ENCODE data around the gene ATOH8.

Gene ATOH8

DNA sequence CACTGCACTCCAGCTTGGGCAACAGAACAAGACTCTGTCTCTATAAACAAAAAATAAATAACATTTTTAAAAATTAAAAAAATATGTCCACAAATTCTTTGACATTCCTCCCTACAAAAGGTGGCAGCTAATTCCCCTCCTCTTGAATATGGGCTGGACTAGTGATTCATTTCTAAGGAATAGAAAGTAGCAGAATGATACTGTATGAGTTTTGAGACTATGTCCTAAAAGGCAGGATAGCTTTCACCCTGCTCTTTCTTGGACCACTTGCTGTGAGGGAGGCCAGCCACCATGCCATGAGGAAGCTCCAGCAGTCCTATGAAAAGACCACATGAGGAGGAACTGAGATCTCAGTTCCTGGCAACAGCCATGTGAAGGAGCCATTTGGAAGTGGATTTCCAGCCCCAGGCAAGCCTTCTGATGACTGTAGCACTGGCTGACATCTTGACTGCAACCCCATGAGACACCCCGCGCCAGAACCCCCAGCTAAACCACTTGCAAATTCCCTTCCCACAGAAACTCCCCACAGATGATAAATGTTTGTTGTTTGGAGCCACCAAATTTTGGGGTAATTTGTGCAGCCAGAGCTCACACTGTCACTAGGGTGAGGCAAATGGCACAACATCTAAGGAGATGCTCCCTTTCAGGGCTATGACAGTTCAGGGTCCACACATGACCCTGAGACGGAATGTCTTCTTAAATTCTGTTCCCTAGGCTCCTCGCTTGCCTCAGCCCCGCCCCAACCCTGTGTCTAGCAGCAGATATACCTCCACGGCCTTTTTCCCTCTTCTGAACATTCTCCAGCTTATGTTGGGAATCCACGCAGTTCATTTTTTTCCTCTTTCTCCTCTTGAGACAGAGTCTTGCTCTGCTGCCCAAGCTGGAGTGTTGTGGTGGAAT, 17.1 kb upstream of the ATOH8 start:
- DNase-seq (ENCODE audit: low read depth): no peak

GRCh38 chr2:85737481-85737880, 16.3 kb upstream of the ATOH8 start:
- DNase-seq (ENCODE audit: low read depth): no peak

DNA sequence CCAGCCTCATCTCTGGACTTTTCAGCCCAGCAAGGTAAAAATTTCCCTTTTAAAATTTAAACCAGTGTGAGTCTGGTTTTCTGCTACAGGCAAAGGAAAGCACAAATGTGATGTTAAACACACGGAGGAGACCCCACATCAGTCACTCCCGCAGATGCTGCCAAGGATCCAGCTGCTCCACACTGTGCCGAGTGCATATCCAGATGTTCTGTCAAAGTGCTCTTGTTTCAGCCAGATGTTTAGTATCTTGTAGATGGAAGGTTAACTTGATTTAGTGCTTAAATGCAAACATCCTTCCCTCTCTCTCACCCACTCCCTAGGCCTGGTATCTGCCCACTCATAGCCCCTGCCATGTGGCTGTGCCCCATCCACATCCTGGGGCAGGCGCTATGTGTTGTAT, 15.8 kb upstream of the ATOH8 start:
- no peak for DNase-seq (ENCODE audit: low read depth)

DNA sequence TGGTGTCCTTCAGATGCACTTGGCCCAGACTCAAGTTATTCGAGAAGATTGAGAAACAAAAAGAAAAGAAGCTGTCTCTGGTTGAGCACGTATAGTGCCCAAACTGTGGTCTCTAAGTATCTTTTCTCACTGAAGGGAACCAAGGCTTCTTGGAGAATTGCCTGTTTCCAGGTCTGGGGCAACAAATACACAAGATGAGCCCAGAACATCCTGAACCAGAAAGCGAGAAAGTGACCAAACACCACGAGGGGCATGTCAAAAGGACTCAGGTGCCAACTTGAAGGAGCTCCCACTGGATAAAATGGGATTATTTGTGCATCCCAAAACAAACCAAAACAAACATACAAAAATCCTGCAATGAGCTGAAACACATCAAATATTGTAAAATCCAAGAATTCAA, 13.6 kb upstream of the ATOH8 start:
- DNase-seq (ENCODE audit: low read depth): no peak

DNA sequence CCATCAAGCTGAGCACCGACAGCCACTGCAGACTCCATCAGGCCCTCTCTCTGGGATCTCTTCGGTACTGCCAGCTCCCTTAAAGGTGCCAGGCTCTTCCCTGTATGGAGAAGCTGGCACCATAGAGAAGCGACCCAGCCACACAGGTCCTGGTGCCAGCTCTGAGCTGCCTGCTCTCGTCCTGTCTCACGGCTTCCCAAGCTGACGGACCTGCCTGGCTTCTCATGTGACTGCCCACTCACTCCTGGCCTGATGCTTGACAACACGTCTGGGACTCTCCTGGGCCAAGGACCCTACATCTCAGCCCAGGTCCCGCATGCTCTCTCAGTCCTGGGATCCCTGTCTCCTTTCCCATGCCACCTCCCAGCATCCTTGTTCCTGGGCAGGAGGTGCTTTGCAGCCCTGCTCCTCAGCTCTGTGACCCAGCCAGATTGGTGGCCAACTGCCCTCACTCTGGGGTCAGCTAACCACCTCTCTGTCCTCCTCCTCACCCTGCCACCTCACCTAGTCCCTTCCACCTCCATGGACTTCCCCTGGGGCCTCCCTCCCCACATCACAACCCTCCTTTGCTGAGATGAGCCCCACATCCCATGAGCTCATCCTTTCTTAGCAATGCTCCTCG, 12.5 kb upstream of the ATOH8 start:
- no peak for DNase-seq (ENCODE audit: low read depth)

DNA sequence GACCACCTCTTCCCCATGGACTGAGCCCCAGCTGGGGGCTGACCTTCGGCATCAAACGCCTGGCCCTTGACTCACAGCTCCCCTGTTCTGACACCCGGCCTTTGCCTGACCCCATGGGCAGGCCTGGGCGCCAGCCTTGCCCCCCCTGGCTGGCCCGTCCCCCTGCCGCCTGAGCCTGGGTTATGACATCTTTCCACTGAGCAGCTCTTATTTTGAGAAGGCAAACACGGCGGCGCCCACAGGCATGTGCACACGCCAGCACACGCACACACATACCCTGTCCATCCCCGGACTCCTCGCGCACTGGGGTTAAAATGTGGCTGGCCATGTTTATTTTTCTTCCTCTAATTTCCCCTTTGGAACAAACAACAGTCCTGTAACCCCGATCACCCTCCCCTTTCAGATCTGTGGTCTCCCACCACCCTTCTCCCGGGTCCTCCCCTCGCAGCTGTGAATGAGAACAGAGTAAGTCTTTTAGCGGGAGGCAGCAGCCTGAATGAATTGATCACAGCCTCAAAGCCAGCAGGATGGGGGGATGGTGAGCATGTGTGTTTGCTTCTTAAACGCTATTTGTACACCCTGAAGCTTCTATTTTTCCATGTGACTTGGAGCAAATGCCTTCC, 11.8 kb upstream of the ATOH8 start:
- no peak for DNase-seq (ENCODE audit: low read depth)

- DNase-seq (ENCODE audit: low read depth): no peak
Measured at GRCh38 chr2:85743304-85743978, 10.3 kb upstream of the ATOH8 start.

- no peak for DNase-seq (ENCODE audit: low read depth)
Measured at GRCh38 chr2:85744055-85744454, 9.7 kb upstream of the ATOH8 start.

DNA sequence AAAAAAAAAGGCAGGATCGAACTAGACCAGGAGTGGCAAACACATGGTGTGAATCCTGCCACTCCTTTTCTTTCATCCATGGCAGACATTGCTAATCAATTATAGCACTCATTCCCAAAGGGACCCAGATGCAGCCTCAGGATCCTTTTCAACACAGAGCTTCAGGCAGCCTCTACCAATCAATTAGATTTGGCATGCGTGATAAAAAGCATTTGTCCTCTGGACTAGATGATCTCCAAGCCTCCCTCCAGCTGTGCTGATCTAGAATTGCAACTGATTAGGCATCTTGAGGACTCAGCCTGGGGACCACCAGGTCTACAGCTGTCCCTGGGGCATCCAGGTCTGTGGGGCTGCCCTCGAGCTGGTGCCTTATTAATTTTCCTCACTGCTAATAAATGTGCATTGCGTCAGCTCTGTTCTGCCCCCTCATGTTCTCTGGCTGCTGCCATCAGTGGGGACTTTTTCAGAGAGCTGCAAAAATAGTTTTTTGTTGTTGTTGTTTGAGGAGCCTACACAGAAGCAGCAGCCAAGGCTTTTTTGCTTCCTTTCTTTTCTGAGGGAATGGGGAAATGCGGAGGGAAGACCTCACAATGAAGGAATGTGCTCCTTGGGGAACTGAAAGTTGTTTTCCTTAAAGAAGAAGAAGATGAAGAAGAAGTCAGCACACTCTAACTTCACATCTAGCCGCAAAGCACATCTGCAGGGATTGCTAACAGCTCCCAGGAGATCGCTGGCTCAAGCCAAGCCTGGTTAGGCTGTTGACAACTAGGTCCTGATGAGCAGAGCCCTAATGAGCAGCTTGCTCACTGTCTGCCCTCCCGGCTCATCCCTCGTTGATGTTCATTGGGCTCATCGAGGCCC, 8.8 kb upstream of the ATOH8 start:
- no peak for DNase-seq (ENCODE audit: low read depth)

- no peak for DNase-seq (ENCODE audit: low read depth)
Measured at GRCh38 chr2:85745619-85746018, 8.2 kb upstream of the ATOH8 start.

- DNase-seq (ENCODE audit: low read depth): no peak
Measured at GRCh38 chr2:85746321-85747004, 7.3 kb upstream of the ATOH8 start.

DNA sequence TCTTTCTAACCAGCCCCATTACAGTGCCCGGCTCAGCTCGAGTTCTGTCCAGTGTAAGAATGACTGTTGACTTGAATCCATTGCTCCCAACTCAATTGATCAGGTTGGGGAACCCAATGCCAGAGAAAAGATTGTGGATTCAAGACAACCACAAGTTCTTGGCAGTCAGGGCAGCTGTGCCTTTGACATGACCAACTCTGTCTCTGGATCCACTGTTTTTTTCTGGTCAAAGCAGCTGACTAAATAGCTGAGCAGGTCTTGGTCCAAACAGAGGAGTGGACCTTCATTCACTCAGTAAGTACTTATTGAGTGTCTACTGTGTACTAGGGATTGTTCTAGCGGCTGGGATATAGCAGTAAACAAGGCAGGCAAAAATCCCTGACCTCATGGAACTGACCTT, 6.3 kb upstream of the ATOH8 start:
- no peak for DNase-seq (ENCODE audit: low read depth)

GRCh38 chr2:85748039-85748734, 5.6 kb upstream of the ATOH8 start:
- DNase-seq (ENCODE audit: low read depth): no peak

DNA sequence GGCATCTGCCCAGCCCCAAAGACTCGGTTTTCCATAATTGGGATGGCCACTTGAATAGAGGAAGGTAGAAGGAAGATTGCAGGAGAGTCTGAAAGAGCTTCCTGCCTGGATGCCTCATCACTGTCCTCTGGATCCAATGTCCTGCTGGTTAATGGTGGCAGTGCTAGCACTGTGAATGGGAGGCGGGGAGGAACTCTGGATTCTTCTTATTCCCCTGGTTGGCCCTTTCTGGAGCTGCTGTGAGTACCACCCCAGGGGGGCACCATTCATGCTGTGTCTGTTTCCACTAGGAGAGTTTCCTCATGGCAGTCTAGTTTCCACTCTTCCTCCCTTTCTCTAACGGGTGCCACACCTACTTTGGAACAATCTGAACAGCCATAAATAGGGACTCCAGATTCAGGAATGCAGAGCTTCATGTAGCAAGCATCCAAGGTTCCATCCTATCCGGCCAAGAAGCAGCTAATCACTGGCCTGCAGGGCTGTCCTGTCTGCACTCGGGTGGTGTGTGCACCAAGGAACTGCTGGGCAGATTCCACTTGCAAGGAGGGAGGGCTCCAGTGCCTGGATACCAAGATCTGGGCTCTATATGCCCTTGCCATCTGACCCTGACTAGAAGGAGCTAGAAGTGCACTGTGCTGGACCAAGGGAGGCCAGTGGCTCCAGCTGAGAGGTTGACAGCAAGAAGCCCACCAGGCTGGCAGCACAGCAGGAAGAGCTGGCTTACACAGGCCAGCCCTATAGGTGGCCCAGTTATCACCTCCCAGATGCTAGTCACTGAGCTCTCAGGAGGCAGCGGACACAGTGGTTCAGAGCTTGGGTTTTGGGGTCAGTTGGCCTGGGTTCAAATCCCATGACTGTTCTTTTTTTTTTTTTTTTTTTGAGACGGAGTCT, 4.6 kb upstream of the ATOH8 start:
- no peak for DNase-seq (ENCODE audit: low read depth)

DNA sequence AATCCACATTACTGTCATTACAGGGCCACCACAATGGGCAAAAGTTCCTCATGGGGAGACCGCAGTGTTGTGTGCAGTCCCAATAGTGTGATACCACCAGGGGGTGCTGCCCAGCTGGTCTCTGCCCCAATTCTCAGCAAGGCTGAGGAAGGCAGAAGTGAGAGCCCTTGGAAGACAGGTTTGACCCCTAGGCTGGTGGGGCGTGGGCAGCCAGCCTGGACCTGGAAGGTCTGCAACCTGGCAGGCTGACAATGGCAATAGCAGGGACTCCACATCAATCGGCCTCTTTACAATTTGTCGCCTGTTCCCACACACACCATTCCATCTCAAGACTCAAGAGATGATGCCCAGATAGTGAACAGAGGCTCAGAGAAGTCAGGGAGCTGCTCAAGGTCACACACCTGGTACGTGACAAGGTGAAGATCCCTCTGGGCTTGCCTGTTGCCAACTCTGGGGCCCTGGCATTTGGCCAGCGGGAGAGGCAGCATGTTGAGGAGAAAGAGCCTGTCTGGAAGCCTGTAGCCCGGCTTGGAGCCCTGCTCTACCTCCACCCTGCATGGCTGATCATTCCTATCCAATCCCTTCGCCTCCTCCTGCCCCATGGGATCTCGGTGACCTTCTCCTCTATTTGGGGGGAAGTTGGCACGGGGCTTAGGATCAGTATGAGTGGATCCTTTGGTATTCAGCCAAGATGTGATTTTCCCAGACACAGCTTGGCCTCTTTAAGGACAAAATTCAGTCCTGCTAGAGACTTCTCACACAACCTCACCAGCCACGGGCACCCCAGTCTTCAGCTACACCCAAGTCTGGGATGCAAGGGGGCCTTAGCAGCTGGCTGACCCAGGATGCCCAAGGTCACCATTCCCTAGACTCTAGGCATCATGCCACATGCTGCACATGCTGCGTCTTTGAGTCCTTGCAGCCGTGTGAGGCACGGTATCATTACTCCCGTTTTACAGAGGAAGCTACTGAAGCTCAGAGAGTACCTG, 2.9 kb upstream of the ATOH8 start:
- peak; percentile 27 for DNase-seq (ENCODE audit: low read depth)

DNA sequence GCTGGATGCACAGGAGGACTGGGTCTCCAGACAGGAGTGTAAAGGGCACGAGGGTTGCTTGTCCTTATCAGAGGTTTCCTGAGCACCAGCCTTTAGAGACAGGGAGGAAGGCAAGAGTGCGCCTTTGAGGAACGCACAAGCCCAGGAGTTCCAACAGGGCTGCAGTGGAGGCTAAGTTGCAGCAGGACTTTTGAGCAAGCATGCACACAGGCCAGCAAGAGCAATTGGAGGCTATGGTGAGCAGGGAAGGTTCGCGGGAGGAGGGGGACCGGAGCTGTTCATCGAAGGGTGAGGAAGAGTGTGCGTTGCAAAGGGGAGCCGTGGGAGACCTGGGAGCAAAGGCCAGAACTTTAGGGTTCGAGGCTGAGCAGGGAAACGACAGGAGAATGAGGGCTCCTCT, 2.2 kb upstream of the ATOH8 start:
- no peak for DNase-seq (ENCODE audit: low read depth)

GRCh38 chr2:85753035-85753524, 711 bp upstream of the ATOH8 start:
- no peak for DNase-seq (ENCODE audit: low read depth)
